SK-N-SH treated with all-trans-retinoic acid at 6 μM for 48 hours (cell line): Measurements from ENCODE around the gene FAM53A.

ENCODE experiments used
- ATAC-seq: fragments of 200-7000 bp; cut with Tn5 transposase; 3 replicates; pipeline ENCODE4 v1.9.1; 2020; ENCODE audit warnings: mild to moderate bottlenecking, moderate library complexity
- ARNTL ChIP-seq: fragments of 450-650 bp; formaldehyde crosslinking; IDR thresholded peaks from 2 replicates; pipeline ENCODE4 v1.5.0; 2020; ENCODE audit warnings: low read depth, mild to moderate bottlenecking, moderate library complexity, borderline replicate concordance
- BACH2 ChIP-seq: fragments of 250-450 bp; sonication (Bioruptor Pico); IDR thresholded peaks from 2 replicates; pipeline ENCODE4 v1.9.0; 2021; ENCODE audit warnings: mild to moderate bottlenecking, borderline replicate concordance
- CSDC2 ChIP-seq: fragments of 250-450 bp; sonication (Bioruptor Pico); IDR thresholded peaks from 2 replicates; pipeline ENCODE4 v1.5.0; 2020; ENCODE audit warnings: mild to moderate bottlenecking, moderate library complexity
- ESRRG ChIP-seq: fragments of 250-450 bp; sonication (Bioruptor Pico); IDR thresholded peaks from 2 replicates; pipeline ENCODE4 v1.6.1; 2021; ENCODE audit warnings: mild to moderate bottlenecking
- GLIS3 ChIP-seq: fragments of 250-450 bp; sonication (Bioruptor Pico); IDR thresholded peaks from 2 replicates; pipeline ENCODE4 v1.5.0; 2020; ENCODE audit warnings: mild to moderate bottlenecking, moderate library complexity
- ISL1 ChIP-seq: fragments of 250-450 bp; sonication (Bioruptor Pico); IDR thresholded peaks from 2 replicates; pipeline ENCODE4 v2.1.2; 2022; ENCODE audit warnings: mild to moderate bottlenecking, moderate library complexity
- OSR1 ChIP-seq: fragments of 250-450 bp; sonication (Bioruptor Pico); IDR thresholded peaks from 2 replicates; pipeline ENCODE4 v1.8.0; 2022; ENCODE audit warnings: moderate library complexity, mild to moderate bottlenecking, inconsistent platforms
- RARB ChIP-seq: fragments of 250-450 bp; sonication (Bioruptor Pico); IDR thresholded peaks from 2 replicates; pipeline ENCODE4 v1.8.0; 2021; ENCODE audit warnings: mild to moderate bottlenecking, moderate library complexity
- SNAI2 ChIP-seq: fragments of 250-450 bp; sonication (Bioruptor Pico); IDR thresholded peaks from 2 replicates; pipeline ENCODE4 v1.5.0; 2020; ENCODE audit warnings: mild to moderate bottlenecking, moderate library complexity
- TCF4 ChIP-seq: fragments of 250-450 bp; sonication (Bioruptor Pico); IDR thresholded peaks from 2 replicates; pipeline ENCODE4 v1.8.0; 2021; ENCODE audit warnings: mild to moderate bottlenecking, moderate library complexity, borderline replicate concordance
- TOX ChIP-seq: fragments of 250-450 bp; sonication (Bioruptor Pico); IDR thresholded peaks from 2 replicates; pipeline ENCODE4 v1.8.0; 2021; ENCODE audit warnings: mild to moderate bottlenecking, moderate library complexity, borderline replicate concordance
- ZC3H10 ChIP-seq: fragments of 250-450 bp; sonication (Bioruptor Pico); IDR thresholded peaks from 2 replicates; pipeline ENCODE4 v1.5.1; 2021; ENCODE audit warnings: mild to moderate bottlenecking, moderate library complexity
- ZFP3 ChIP-seq: fragments of 250-450 bp; sonication (Bioruptor Pico); IDR thresholded peaks from 2 replicates; pipeline ENCODE4 v1.5.0; 2020; ENCODE audit warnings: mild to moderate bottlenecking, moderate library complexity
- ZFP30 ChIP-seq: fragments of 450-650 bp; formaldehyde crosslinking; IDR thresholded peaks from 2 replicates; pipeline ENCODE4 v1.5.0; 2022; ENCODE audit warnings: mild to moderate bottlenecking, moderate library complexity
- ZNF565 ChIP-seq: fragments of 450-650 bp; formaldehyde crosslinking; conservative IDR thresholded peaks from 2 replicates; pipeline ENCODE4 v1.5.0; 2020; ENCODE audit warnings: low read depth, mild to moderate bottlenecking, moderate library complexity
- ZNF8 ChIP-seq: fragments of 450-650 bp; formaldehyde crosslinking; IDR thresholded peaks from 2 replicates; pipeline ENCODE4 v1.5.0; 2020; ENCODE audit warnings: mild to moderate bottlenecking, moderate library complexity
- TF ChIP-seq, protein P1 (sequence below): fragments of 250-450 bp; sonication (Bioruptor Pico); IDR thresholded peaks from 2 replicates; pipeline ENCODE4 v1.5.0; 2020; ENCODE audit warnings: mild to moderate bottlenecking, moderate library complexity
- TF ChIP-seq, protein P2 (sequence below): fragments of 250-450 bp; sonication (Bioruptor Pico); IDR thresholded peaks from 2 replicates; pipeline ENCODE4 v1.5.1; 2020; ENCODE audit warnings: low read depth, mild to moderate bottlenecking, moderate library complexity
- TF ChIP-seq, protein P3 (sequence below): fragments of 250-450 bp; sonication (Bioruptor Pico); IDR thresholded peaks from 2 replicates; pipeline ENCODE4 v1.8.0; 2020; ENCODE audit warnings: mild to moderate bottlenecking, moderate library complexity, borderline replicate concordance
- TF ChIP-seq, protein P4 (sequence below): fragments of 250-450 bp; sonication (Bioruptor Pico); IDR thresholded peaks from 2 replicates; pipeline ENCODE4 v1.8.0; 2021; ENCODE audit warnings: low read depth, mild to moderate bottlenecking, moderate library complexity, borderline replicate concordance

The FAM53A gene

DNA sequence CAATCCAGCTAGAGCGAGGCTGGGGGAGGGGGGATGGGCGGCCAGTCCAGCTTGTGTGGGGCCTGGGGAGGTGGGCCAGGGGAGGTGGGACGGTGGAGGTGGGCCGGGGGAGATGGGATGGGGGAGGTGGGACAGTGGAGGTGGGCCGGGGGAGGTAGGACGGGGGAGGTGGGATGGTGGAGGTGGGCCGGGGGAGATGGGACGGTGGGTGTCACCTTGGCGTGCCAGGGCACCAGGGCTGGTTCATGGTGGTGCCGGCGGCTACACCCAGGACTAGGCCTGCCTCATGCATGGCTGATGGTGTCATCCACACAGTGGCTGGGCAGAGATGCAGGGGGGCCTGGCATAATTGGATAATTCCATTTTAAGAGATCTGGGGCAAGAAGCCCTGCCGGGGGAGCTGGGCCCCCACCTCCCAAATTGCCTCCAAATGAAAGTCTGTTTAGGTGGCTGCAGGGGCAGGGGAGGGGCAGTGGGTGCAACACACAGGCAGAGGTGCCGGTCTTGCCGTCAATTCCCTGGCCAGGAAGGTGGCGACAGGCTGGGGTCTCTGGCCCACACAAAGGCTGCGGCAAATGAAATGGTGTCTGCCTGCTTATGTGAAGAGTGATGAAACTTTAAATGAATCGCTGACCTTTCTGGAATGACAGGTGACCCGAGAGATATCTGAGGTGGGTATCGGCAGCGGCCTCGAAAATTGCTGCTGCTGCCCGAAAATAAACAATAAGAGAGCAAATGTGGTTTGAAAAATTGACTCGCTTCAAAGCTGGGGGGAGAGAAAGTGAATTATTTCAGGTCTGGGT lies 82.1 kb downstream of the FAM53A start:
- TF ChIP-seq ESRRG (no peak), ISL1 (CRISPR knock-in tag) (no peak), TCF4 (CRISPR knock-in tag) (no peak), TOX (CRISPR knock-in tag) (no peak), OSR1 (CRISPR knock-in tag) (no peak), GLIS3 (CRISPR knock-in tag) (no peak), ZNF565 (CRISPR knock-in tag) (no peak), ZFP30 (CRISPR knock-in tag) (no peak), BACH2 (CRISPR knock-in tag) (no peak), ZFP3 (CRISPR knock-in tag) (no peak), RARB (CRISPR knock-in tag) (no peak), ARNTL (no peak), SNAI2 (CRISPR knock-in tag) (no peak), ZC3H10 (no peak), CSDC2 (CRISPR knock-in tag) (no peak)
- TF ChIP-seq, protein P1, sequence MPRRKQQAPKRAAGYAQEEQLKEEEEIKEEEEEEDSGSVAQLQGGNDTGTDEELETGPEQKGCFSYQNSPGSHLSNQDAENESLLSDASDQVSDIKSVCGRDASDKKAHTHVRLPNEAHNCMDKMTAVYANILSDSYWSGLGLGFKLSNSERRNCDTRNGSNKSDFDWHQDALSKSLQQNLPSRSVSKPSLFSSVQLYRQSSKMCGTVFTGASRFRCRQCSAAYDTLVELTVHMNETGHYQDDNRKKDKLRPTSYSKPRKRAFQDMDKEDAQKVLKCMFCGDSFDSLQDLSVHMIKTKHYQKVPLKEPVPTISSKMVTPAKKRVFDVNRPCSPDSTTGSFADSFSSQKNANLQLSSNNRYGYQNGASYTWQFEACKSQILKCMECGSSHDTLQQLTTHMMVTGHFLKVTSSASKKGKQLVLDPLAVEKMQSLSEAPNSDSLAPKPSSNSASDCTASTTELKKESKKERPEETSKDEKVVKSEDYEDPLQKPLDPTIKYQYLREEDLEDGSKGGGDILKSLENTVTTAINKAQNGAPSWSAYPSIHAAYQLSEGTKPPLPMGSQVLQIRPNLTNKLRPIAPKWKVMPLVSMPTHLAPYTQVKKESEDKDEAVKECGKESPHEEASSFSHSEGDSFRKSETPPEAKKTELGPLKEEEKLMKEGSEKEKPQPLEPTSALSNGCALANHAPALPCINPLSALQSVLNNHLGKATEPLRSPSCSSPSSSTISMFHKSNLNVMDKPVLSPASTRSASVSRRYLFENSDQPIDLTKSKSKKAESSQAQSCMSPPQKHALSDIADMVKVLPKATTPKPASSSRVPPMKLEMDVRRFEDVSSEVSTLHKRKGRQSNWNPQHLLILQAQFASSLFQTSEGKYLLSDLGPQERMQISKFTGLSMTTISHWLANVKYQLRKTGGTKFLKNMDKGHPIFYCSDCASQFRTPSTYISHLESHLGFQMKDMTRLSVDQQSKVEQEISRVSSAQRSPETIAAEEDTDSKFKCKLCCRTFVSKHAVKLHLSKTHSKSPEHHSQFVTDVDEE = no peak
- TF ChIP-seq, protein P2, sequence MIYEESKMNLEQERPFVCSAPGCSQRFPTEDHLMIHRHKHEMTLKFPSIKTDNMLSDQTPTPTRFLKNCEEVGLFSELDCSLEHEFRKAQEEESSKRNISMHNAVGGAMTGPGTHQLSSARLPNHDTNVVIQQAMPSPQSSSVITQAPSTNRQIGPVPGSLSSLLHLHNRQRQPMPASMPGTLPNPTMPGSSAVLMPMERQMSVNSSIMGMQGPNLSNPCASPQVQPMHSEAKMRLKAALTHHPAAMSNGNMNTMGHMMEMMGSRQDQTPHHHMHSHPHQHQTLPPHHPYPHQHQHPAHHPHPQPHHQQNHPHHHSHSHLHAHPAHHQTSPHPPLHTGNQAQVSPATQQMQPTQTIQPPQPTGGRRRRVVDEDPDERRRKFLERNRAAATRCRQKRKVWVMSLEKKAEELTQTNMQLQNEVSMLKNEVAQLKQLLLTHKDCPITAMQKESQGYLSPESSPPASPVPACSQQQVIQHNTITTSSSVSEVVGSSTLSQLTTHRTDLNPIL = no peak
- TF ChIP-seq, protein P3, sequence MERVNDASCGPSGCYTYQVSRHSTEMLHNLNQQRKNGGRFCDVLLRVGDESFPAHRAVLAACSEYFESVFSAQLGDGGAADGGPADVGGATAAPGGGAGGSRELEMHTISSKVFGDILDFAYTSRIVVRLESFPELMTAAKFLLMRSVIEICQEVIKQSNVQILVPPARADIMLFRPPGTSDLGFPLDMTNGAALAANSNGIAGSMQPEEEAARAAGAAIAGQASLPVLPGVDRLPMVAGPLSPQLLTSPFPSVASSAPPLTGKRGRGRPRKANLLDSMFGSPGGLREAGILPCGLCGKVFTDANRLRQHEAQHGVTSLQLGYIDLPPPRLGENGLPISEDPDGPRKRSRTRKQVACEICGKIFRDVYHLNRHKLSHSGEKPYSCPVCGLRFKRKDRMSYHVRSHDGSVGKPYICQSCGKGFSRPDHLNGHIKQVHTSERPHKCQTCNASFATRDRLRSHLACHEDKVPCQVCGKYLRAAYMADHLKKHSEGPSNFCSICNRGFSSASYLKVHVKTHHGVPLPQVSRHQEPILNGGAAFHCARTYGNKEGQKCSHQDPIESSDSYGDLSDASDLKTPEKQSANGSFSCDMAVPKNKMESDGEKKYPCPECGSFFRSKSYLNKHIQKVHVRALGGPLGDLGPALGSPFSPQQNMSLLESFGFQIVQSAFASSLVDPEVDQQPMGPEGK = no peak
- TF ChIP-seq, protein P4, sequence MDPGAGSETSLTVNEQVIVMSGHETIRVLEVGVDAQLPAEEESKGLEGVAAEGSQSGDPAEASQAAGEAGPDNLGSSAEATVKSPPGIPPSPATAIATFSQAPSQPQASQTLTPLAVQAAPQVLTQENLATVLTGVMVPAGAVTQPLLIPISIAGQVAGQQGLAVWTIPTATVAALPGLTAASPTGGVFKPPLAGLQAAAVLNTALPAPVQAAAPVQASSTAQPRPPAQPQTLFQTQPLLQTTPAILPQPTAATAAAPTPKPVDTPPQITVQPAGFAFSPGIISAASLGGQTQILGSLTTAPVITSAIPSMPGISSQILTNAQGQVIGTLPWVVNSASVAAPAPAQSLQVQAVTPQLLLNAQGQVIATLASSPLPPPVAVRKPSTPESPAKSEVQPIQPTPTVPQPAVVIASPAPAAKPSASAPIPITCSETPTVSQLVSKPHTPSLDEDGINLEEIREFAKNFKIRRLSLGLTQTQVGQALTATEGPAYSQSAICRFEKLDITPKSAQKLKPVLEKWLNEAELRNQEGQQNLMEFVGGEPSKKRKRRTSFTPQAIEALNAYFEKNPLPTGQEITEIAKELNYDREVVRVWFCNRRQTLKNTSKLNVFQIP (CRISPR knock-in tag) = no peak
- ATAC-seq = no peak

DNA sequence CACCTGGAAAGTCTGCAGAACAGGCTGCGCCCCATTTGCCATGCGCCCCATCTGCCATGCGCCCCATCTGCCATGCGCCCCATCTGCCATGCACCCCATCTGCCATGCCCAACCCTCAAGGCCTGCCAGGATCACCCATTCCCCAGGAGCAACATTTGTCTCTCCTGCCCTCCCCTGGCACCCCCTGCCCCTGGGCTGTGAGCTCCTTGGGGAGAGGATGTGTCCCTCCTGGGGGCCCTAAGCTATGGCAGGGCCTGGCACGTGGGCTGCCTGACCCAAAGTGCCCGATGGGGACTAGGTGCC lies 82.6 kb downstream of the FAM53A start:
- no peak for ATAC-seq
- TF ChIP-seq ZNF8 (CRISPR knock-in tag) (no peak), OSR1 (CRISPR knock-in tag) (no peak), TOX (CRISPR knock-in tag) (no peak), ESRRG (no peak), BACH2 (CRISPR knock-in tag) (no peak), ISL1 (CRISPR knock-in tag) (no peak)
- TF ChIP-seq, protein P3 = no peak
- TF ChIP-seq, protein P1 = no peak
